ENCODE measurements around the gene BORCS6. TPM values are rescaled to one million over a fixed set of nuclear protein-coding genes. Genes with fewer than 3 reads are reported as not detected.
A peak's percentile ranks its signal among the peaks of the same experiment; 100 is the strongest.

BORCS6 gene
- total and polyA plus RNA-seq, 2 of the 13 experiments (the other 11 are each of a cell fraction or from before 2014, with no cell fraction given), result 2.0 to 5.1 TPM

DNA sequence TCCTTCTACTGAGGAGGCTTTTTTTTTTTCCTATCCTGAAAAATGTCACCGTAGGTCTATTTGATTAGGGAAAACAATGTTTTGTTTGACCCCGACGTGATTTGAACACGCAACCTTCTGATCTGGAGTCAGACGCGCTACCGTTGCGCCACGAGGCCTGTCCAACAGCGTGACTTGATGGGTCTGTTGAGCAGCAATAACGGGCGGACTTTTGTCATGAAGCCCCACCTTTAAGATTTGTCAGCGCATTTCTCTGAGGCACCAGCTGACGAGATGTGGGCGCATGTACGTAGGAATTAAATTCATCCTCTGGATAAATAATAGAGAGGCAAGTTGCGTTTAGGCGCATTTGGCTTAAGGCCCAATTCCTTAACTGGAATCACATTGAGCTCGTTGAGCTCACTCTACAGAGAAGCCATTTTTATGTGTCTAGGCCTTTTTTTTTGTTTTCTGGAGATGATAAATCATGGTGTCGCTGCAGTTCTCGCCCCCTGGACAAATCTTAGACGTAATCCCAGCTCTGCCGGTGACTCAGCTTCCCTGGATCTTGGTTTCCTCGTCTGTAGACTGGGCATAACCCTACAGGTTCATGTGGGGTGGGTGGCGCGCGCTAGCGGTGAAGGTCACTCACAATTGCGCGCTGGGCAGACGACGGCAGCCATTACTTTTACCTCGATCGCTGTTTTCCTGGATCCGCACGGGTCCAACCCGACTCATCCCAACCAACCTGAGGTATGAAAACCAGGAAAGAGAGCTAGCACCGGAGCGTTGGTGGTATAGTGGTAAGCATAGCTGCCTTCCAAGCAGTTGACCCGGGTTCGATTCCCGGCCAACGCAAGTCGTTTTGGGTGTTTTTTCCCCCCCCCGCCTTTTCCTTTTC is 31.0 kb upstream of the BORCS6 start (continued):
- no peak for TF ChIP-seq ZBTB42 (CRISPR knock-in tag; IDR thresholded peaks at IDR 0.05)
- TF ChIP-seq, protein P1, sequence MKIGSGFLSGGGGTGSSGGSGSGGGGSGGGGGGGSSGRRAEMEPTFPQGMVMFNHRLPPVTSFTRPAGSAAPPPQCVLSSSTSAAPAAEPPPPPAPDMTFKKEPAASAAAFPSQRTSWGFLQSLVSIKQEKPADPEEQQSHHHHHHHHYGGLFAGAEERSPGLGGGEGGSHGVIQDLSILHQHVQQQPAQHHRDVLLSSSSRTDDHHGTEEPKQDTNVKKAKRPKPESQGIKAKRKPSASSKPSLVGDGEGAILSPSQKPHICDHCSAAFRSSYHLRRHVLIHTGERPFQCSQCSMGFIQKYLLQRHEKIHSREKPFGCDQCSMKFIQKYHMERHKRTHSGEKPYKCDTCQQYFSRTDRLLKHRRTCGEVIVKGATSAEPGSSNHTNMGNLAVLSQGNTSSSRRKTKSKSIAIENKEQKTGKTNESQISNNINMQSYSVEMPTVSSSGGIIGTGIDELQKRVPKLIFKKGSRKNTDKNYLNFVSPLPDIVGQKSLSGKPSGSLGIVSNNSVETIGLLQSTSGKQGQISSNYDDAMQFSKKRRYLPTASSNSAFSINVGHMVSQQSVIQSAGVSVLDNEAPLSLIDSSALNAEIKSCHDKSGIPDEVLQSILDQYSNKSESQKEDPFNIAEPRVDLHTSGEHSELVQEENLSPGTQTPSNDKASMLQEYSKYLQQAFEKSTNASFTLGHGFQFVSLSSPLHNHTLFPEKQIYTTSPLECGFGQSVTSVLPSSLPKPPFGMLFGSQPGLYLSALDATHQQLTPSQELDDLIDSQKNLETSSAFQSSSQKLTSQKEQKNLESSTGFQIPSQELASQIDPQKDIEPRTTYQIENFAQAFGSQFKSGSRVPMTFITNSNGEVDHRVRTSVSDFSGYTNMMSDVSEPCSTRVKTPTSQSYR (CRISPR knock-in tag; IDR thresholded peaks at IDR 0.05; ENCODE audit: borderline replicate concordance), result peak; percentile 29; the same call in 1 of the 2 replicates
- TF ChIP-seq BATF2 (CRISPR knock-in tag; IDR thresholded peaks at IDR 0.05), result no peak
- TF ChIP-seq ZNF335 (CRISPR knock-in tag; IDR thresholded peaks at IDR 0.05), result no peak
- no peak for TF ChIP-seq ZNF776 (CRISPR knock-in tag; IDR thresholded peaks at IDR 0.05)
- 0 out of 2 replicates have a peak, but pooled peaks have one; percentile 16 for TF ChIP-seq ZNF850 (CRISPR knock-in tag; conservative IDR thresholded peaks at IDR 0.05)
- peak; percentile 83; the same call in 1 of the 2 replicates for TF ChIP-seq IRF2 (CRISPR knock-in tag; IDR thresholded peaks at IDR 0.05)
- TF ChIP-seq, protein P2, sequence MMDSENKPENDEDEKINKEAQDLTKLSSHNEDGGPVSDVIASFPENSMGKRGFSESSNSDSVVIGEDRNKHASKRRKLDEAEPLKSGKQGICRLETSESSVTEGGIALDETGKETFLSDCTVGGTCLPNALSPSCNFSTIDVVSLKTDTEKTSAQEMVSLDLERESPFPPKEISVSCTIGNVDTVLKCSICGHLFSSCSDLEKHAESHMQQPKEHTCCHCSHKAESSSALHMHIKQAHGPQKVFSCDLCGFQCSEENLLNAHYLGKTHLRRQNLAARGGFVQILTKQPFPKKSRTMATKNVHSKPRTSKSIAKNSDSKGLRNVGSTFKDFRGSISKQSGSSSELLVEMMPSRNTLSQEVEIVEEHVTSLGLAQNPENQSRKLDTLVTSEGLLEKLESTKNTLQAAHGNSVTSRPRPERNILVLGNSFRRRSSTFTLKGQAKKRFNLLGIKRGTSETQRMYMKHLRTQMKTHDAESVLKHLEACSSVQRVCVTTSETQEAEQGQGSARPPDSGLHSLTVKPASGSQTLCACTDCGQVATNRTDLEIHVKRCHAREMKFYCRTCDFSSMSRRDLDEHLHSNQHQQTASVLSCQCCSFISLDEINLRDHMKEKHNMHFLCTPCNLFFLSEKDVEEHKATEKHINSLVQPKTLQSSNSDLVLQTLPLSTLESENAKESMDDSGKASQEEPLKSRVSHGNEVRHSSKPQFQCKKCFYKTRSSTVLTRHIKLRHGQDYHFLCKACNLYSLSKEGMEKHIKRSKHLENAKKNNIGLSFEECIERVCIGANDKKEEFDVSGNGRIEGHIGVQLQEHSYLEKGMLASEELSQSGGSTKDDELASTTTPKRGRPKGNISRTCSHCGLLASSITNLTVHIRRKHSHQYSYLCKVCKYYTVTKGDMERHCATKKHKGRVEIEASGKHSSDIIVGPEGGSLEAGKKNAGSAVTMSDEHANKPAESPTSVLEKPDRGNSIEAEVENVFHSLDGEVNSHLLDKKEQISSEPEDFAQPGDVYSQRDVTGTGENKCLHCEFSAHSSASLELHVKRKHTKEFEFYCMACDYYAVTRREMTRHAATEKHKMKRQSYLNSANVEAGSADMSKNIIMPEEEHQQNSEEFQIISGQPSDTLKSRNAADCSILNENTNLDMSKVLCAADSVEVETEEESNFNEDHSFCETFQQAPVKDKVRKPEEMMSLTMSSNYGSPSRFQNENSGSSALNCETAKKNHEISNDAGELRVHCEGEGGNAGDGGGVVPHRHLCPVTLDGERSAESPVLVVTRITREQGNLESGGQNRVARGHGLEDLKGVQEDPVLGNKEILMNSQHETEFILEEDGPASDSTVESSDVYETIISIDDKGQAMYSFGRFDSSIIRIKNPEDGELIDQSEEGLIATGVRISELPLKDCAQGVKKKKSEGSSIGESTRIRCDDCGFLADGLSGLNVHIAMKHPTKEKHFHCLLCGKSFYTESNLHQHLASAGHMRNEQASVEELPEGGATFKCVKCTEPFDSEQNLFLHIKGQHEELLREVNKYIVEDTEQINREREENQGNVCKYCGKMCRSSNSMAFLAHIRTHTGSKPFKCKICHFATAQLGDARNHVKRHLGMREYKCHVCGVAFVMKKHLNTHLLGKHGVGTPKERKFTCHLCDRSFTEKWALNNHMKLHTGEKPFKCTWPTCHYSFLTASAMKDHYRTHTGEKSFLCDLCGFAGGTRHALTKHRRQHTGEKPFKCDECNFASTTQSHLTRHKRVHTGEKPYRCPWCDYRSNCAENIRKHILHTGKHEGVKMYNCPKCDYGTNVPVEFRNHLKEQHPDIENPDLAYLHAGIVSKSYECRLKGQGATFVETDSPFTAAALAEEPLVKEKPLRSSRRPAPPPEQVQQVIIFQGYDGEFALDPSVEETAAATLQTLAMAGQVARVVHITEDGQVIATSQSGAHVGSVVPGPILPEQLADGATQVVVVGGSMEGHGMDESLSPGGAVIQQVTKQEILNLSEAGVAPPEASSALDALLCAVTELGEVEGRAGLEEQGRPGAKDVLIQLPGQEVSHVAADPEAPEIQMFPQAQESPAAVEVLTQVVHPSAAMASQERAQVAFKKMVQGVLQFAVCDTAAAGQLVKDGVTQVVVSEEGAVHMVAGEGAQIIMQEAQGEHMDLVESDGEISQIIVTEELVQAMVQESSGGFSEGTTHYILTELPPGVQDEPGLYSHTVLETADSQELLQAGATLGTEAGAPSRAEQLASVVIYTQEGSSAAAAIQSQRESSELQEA (CRISPR knock-in tag; IDR thresholded peaks at IDR 0.05; ENCODE audit: not compliant biosample characterization), result peak; percentile 60
- 0 out of 2 replicates have a peak, but pooled peaks have one; percentile 26 for TF ChIP-seq ZNF142 (CRISPR knock-in tag; IDR thresholded peaks at IDR 0.05)

Measured in HepG2 (cell line).